Transverse colon (tissue), 4 donors: ENCODE results near the gene MCM9. TPM values are rescaled to one million over a fixed set of nuclear protein-coding genes. Genes with fewer than 3 reads are reported as not detected.

Source experiments
- DNase-seq: peaks from one replicate; pipeline ENCODE4 v3.0.0-alpha.2; 2019
- H3K27ac ChIP-seq, 4 donors: fragments of 200-600 bp; sonication (generic); 2 replicates each; pipeline ENCODE4 v1.5.1; 2016 to 2018; ENCODE audit warnings: inconsistent platforms in 4 of 4
- H3K27me3 ChIP-seq: fragments of 200-600 bp; sonication (generic); 2 replicates; pipeline ENCODE4 v1.5.1; 2017; ENCODE audit warnings: inconsistent platforms
- H3K36me3 ChIP-seq, 4 donors: fragments of 200-600 bp; sonication (generic); 2 replicates each; pipeline ENCODE4 v1.5.1; 2017 to 2019; ENCODE audit warnings: inconsistent platforms in 4 of 4
- H3K4me1 ChIP-seq, 4 donors: fragments of 200-600 bp; sonication (generic); 2 replicates each; pipeline ENCODE4 v1.5.1; 2017 to 2020; ENCODE audit warnings: inconsistent platforms in 4 of 4
- H3K4me3 ChIP-seq, 4 donors: fragments of 200-600 bp; sonication (generic); 1 replicate in 1 of 4; 2 replicates in 3 of 4; pipeline versions ENCODE4 v1.5.1 to v1.6.1; 2017 to 2019; ENCODE audit warnings: inconsistent platforms in 4 of 4
- H3K9me3 ChIP-seq, 2 donors: fragments of 200-600 bp; sonication (generic); 2 replicates each; pipeline ENCODE4 v1.5.1; 2017 to 2019; ENCODE audit warnings: inconsistent platforms in 2 of 2
- EP300 ChIP-seq: sonication (generic); formaldehyde crosslinking; IDR thresholded peaks from one replicate; pipeline ENCODE4 v1.6.1; 2017; ENCODE audit warnings: antibody characterized with exemption, low read depth
- POLR2A ChIP-seq: fragments of 450-650 bp; IDR thresholded peaks from one replicate; pipeline ENCODE4 v1.6.1; 2016; ENCODE audit warnings: antibody characterized with exemption, mild to moderate bottlenecking, moderate library complexity
- POLR2AphosphoS5 ChIP-seq, 3 donors: sonication (generic); formaldehyde crosslinking; IDR thresholded peaks; one replicate each; pipeline ENCODE4 v1.6.1; 2016; ENCODE audit warnings: antibody characterized with exemption in 3 of 3
- WGBS, 2 donors: methylation state at CpG; one replicate each; pipeline ENCODE4 v1.1.5; 2018; ENCODE audit warnings: low coverage in 1 of 2; 5-methylcytosine and 5-hydroxymethylcytosine counted together
- in situ Hi-C, 4 donors: fragments of 200-750 bp; cut with MboI; loops; one replicate each; pipeline versions ENCODE4 v1.15.0 to v1.15.1; 2017; ENCODE audit warnings: low sequenced_read_pairs in 3 of 4, low pct_ligation_motif_present in 1 of 4, low pct_unique_long_range_greater_than_20kb in 1 of 4
- intact Hi-C: fragments of 100-400 bp; cut with DNase I; formaldehyde crosslinking; loops from one replicate; pipeline ENCODE4 v1.15.1; 2023; ENCODE audit warnings: low total_unique reads
- total RNA-seq, 4 donors: library from RNA; depleted of rRNA; stranded (reverse); fragments of >200 nt; gene quantifications; one replicate each; pipeline ENCODE4 v1.1.0, GENCODE V29; 2016
- TF ChIP-seq, protein P1 (sequence below), 5 experiments: fragments of 200-600 bp in 3 of 5; fragments of 450-650 bp in 2 of 5; sonication (generic) in 3 of 5; IDR thresholded peaks; 1 replicate in 2 of 5; 2 replicates in 3 of 5; pipeline ENCODE4 v1.5.1; 2016 to 2017; ENCODE audit warnings: antibody characterized with exemption in 5 of 5, inconsistent platforms in 3 of 5, mild to moderate bottlenecking in 2 of 5, moderate library complexity in 1 of 5

Gene MCM9
- total RNA-seq = 10 to 100 TPM in 3 of 4 donors, 1 to 10 TPM in 1; 5.2 to 27.6 (median 19.0) TPM

DNA sequence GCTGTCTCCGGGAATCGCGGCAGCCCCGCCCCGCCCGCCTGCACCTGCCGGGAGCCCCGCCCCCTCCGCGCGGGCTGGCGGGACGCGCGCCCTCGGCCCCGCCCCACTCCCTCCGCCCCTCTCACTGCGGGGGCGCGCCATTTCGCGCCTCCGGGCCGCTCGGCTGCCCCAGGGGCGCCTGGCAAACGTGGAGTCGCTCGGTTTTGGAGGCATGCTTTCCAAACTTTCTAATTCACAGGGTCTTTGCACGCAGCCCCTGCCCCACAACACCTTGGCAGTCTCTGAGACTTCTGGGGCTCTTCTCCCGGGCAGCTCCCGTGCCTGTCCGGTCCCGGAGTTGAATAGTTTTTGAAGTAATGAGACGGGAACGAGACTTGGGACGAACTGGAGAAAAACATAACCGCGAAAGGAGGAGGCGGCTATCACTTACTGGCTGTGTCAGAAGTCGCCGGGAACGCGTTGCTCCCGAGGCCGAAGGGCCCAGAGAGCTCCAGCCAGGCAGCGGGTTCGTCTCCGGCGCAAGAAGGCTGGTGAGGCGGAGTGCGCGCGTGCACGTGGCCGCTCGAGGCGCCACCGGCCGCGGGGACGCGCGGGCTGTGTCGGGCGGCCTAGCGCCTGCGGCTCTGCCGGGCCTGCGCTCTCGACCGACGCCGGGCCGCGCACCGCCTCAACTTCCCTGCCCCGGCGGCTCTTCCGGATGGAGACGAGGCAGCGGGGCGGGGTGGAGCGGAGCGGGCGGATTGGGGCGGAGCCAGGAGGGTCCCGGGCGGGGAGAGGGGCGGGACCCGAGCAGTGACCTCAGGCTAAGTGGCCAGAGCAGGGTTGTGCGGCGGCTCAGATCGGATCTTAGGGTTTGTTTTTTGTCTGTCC is at the start of gene MCM9:
Gene MCM9, minus strand, starts transcription at position 699 of the 870 bp plus-strand sequence. CDS start 3,436 bp downstream, outside the sequence.
- intact Hi-C loops = loop anchor here (5.0 kb wide), 1 partner anchor 37 kb away; no protein-coding TSS in a partner anchor
- Histone ChIP-seq H3K4me1 (peaks cover 0 to 16% (median 10%) of the 10 kb centered on the region in 4 donors), H3K9me3 (no peaks in the 10 kb centered on the region), H3K4me3 (peak within 1 kb of the TSS; percentile 66 to 97 (median 84)), H3K27ac (peak within 1 kb of the TSS; percentile 97 to 99 (median 98)), H3K27me3 (no peaks in the 10 kb centered on the region), H3K36me3 (peaks cover 0 to 14% (median 1%) of the 10 kb centered on the region in 4 donors)
- peak; percentile 48 for TF ChIP-seq POLR2A
- no peak for TF ChIP-seq EP300
- TF ChIP-seq, protein P1, sequence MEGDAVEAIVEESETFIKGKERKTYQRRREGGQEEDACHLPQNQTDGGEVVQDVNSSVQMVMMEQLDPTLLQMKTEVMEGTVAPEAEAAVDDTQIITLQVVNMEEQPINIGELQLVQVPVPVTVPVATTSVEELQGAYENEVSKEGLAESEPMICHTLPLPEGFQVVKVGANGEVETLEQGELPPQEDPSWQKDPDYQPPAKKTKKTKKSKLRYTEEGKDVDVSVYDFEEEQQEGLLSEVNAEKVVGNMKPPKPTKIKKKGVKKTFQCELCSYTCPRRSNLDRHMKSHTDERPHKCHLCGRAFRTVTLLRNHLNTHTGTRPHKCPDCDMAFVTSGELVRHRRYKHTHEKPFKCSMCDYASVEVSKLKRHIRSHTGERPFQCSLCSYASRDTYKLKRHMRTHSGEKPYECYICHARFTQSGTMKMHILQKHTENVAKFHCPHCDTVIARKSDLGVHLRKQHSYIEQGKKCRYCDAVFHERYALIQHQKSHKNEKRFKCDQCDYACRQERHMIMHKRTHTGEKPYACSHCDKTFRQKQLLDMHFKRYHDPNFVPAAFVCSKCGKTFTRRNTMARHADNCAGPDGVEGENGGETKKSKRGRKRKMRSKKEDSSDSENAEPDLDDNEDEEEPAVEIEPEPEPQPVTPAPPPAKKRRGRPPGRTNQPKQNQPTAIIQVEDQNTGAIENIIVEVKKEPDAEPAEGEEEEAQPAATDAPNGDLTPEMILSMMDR (IDR thresholded peaks at IDR 0.05) = no peak
- peak; percentile 48 to 83 (median 80) for TF ChIP-seq POLR2AphosphoS5 (IDR thresholded peaks at IDR 0.05)
- WGBS, 2 donors = 1% methylated on average over 72 of the region's 95 CpGs; no CpG with 5 or more reads in 1 of the 2 donors
- DNase-seq = peak; percentile 94
- in situ Hi-C loops = no loop called here

DNA sequence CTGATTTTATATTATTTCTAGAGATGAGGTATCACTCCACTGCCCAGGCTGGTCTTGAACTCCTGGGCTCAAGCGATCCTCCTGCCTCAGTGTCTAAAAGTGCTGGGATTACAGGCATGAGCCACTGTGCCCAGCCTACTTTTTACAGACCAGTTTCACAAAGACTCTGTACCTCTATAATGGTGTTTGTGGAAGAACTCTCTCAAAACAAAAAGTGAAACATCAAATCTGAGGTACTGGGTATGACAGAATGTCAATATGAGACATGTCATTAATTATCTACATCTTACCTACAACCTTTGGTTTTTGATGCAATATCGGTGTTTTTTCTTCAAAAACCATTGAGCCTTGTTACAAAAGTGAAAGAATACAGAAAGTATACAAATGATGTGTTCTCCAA is 49.4 kb upstream of the MCM9 start:
- Histone ChIP-seq H3K27ac (no peak overlapping the region), H3K27me3 (no peaks in the 10 kb centered on the region), H3K9me3 (no peaks in the 10 kb centered on the region), H3K36me3 (no peaks in the 10 kb centered on the region), H3K4me1 (no peaks in the 10 kb centered on the region), H3K4me3 (no peak overlapping the region)
- in situ Hi-C loops (no loop called here), intact Hi-C loops (no loop called here)
- 93 to 96% methylated on average over 1 to 2 of the region's 2 CpGs for WGBS, 2 donors
- DNase-seq = no peak
- TF ChIP-seq POLR2A = no peak
- TF ChIP-seq EP300 = no peak
- TF ChIP-seq, protein P1 (IDR thresholded peaks at IDR 0.05) = no peak

DNA sequence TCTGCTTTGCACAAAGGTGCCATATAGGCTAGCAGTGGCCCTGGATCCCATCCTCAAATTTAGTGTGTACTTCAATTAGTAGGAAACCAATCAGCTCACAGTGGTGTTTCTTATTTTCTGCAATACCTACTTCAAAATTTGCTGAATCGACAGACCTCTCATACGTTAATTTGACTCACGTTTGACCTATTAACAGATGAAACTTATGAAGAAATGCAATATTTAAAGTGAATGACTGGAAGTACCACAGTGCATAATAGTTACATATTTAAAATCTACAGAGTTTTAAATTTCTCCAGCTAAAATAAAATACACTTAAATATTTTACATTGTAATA is 47.6 kb upstream of the MCM9 start:
- in situ Hi-C loops = no loop called here
- no peak for TF ChIP-seq POLR2AphosphoS5 (IDR thresholded peaks at IDR 0.05)
- no peak for TF ChIP-seq EP300
- TF ChIP-seq POLR2A = no peak
- TF ChIP-seq, protein P1 (IDR thresholded peaks at IDR 0.05) = no peak
- no peak overlapping the region for H3K4me3 ChIP-seq
- H3K9me3 ChIP-seq = no peaks in the 10 kb centered on the region
- no peak for DNase-seq
- no peaks in the 10 kb centered on the region for H3K27me3 ChIP-seq
- no peaks in the 10 kb centered on the region for H3K36me3 ChIP-seq
- H3K4me1 ChIP-seq = no peaks in the 10 kb centered on the region
- H3K27ac ChIP-seq = no peak overlapping the region
- 84 to 91% methylated on average over 3 of the region's 3 CpGs for WGBS, 2 donors
- intact Hi-C loops = no loop called here

DNA sequence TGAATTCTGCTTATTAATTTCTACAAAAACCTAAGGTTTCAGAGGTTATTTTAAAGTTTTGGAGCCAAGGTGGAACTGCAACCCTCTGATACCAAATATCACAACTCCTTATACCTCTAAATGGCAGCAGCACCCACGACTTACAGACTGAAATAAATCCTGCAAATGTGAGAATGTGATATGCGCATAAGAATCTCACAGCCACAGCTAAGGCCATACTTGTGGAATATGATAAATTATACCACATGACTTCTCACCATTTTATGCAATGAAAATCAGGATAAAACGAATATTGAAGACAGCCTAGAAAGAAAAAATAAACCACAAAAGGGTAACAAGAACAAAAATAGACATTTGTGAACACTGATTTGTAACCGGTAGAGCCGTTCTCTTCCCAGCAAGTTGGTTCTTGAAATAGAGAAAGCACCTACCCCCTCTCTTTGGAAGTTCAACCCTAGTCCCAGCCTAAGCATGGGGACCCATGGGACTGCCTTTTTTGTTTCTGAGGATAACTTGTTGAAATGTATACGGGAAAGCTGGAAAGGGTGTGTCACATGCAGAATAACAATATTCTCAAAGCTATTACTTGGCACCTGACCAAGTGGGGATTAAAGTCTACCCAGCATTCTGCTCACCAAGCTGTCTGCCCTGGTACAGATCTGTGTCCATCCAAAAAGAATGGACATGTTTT is 47.1 kb upstream of the MCM9 start:
- H3K4me1 ChIP-seq = no peaks in the 10 kb centered on the region
- no peak overlapping the region for H3K27ac ChIP-seq
- no peaks in the 10 kb centered on the region for H3K36me3 ChIP-seq
- no peak overlapping the region for H3K4me3 ChIP-seq
- H3K9me3 ChIP-seq = no peaks in the 10 kb centered on the region
- in situ Hi-C loops (no loop called here), intact Hi-C loops (no loop called here)
- WGBS, 2 donors = 70 to 78% methylated on average over 5 to 6 of the region's 6 CpGs
- TF ChIP-seq POLR2A = no peak
- TF ChIP-seq EP300 = no peak
- TF ChIP-seq, protein P1 (IDR thresholded peaks at IDR 0.05) = no peak
- TF ChIP-seq POLR2AphosphoS5 (IDR thresholded peaks at IDR 0.05) = no peak
- no peaks in the 10 kb centered on the region for H3K27me3 ChIP-seq
- DNase-seq = no peak
